GM21515 (cell line): ENCODE results near the gene OR6F1.
A peak's percentile ranks its signal among the peaks of the same experiment; 100 is the strongest.
"Not testable (repeated sequence)": the region's sequence is repeated elsewhere in the genome, so short reads cannot be mapped to it uniquely, and the experiment has no call there.

Experiments used
- ATAC-seq: cut with Tn5 transposase; IDR thresholded peaks from one replicate; pipeline ENCODE4 v1.9.1; 2021; ENCODE audit not compliant: unreplicated experiment

Gene OR6F1

GRCh38 chr1:247716546-247716945 lies at the start of gene OR6F1:
OR6F1 (minus strand) TSS chr1:247716646; CDS start chr1:247712755, 3,891 bp downstream.
- ATAC-seq, result no peak

GRCh38 chr1:247760456-247760855 lies 44.0 kb upstream of the OR6F1 start, which contains the start of gene OR1C1:
OR1C1 (minus strand) TSS chr1:247760556; CDS start chr1:247758406, 2,150 bp downstream.
- ATAC-seq, result no peak

GRCh38 chr1:247754311-247754710 lies 37.9 kb upstream of the OR6F1 start:
- not testable (repeated sequence) for ATAC-seq

- ATAC-seq, result no peak
These were observed 33.4 kb upstream of the OR6F1 start for GRCh38 chr1:247749870-247750269.

DNA sequence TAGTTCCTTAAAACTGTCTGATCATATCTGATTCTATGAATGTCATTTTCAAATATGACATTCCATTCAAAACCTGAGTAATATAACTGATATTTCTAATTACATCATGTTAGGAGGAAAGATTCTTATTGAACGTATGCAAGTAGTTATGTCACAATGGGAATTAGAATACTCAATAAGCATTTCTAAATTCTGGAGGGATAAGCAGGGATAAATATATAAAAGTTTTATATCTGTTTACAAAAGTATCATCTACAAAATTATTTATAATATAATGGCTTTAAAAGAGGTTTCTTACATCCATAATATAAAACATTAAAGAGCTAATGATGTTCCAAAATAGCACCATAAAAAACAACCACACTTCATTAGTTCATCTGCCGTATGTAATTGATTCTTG lies 31.6 kb upstream of the OR6F1 start, which contains the start of gene OR14A2:
Gene OR14A2, minus strand, starts transcription at position 101 of the 400 bp plus-strand sequence.
- no peak for ATAC-seq

DNA sequence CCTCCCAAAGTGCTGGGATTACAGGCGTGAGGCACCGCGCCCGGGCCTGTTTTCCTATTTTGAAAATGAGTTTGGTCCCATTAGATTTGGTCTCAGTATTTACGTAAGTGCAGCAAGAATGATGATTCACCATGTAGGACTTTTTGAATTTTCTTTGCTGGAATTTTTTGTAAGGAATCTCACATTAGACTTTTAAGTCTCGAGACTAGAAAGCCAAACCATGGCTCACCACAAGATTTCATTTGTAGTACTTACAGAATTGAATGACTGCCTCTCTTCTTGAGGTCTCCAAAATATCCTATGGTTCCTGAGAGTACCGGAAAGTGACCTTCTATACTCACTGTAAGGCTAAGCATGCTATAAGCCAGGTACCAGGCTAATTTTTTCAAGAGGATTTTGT lies 31.2 kb upstream of the OR6F1 start:
- no peak for ATAC-seq

DNA sequence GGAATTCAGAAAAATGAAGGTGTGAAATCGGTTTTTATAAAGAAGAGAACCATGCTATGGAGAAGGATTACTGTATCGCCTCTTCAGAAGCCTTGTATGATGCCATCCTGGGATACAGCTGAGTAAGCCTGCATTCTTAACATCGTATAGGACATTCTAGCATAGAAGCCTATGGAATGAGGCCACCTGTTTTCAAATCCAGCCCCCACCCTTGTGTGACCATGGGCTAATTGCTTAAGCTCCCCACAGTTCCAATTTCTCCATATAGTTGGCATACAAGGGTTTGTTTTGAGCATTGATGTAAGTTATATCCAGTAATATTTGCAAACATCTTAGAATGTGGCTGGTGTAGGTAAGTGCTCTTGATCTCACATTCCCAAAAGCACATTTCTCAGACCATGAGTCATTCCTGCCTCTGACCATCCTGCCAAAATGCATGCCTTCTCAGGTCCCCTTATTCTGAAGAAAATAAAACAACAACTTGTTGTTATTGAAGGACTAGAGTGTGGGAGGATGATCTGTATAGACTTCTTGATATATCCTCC lies 30.0 kb upstream of the OR6F1 start:
- ATAC-seq, result no peak

GRCh38 chr1:247742215-247742760 lies 25.8 kb upstream of the OR6F1 start:
- ATAC-seq, result not testable (repeated sequence)

GRCh38 chr1:247741756-247742155 lies 25.3 kb upstream of the OR6F1 start:
- no peak for ATAC-seq

- ATAC-seq, result no peak
These were observed 24.3 kb upstream of the OR6F1 start for GRCh38 chr1:247740721-247741120.

- ATAC-seq, result no peak
These were observed 21.9 kb upstream of the OR6F1 start, which contains the start of gene OR14K1 for GRCh38 chr1:247738315-247738714. OR14K1 (plus strand) TSS chr1:247738615; CDS start chr1:247738615, 0 bp downstream.

DNA sequence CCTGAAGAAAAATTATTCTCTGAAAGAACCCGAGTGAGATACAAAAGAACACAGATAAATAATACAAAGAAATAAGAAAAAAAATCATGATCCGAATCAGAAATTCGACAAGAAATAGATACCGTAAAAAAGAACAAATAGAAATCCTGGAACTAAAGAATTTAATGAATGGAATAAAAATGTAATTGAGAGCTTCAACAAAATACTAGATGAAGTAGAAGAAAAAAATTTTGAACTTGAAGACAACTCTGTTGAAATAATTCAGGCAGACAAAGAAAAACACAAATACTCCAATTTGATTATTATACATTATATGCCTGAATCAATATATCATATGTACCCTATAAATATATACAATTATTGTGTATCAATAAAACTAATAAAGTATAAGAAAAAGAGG lies 4.8 kb upstream of the OR6F1 start:
- ATAC-seq, result no peak

DNA sequence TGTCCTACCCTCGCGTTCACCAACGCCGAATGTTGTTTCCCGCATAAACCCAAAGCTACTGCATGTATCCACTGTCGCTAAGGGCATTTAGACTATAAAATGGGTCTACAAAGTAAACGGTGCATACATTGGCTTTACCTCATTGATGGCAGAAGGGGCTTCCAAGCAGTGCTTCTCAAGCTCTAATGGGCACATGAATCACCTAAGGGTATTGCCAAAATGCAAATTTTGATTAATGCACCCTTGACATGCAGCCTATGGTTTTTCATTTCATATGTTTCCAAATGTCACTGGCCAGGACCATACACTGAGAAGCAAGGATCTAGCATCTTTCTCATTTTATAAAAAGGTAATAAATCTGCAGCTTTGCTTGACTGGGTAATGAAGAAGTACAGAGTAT lies 2.7 kb downstream of the OR6F1 start:
- no peak for ATAC-seq

DNA sequence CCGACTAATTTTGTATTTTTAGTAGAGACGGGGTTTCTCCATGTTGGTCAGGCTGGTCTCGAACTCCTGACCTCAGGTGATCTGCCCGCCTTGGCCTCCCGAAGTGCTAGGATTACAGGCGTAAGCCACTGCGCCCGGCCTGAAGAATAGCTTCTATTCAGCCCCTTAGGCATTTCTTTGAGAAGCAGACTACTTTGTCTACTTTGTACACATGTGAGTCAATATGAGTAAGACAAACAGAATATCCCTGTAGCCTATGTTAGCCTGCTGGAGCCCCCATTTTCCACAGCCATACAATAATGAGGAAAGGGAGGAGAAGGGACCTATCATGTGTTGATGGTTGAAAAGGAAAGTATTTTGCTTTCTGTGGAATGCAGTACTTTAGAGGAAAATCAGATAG lies 5.8 kb downstream of the OR6F1 start:
- ATAC-seq, result not testable (repeated sequence)

GRCh38 chr1:247701338-247701737 lies 15.1 kb downstream of the OR6F1 start:
- no peak for ATAC-seq

DNA sequence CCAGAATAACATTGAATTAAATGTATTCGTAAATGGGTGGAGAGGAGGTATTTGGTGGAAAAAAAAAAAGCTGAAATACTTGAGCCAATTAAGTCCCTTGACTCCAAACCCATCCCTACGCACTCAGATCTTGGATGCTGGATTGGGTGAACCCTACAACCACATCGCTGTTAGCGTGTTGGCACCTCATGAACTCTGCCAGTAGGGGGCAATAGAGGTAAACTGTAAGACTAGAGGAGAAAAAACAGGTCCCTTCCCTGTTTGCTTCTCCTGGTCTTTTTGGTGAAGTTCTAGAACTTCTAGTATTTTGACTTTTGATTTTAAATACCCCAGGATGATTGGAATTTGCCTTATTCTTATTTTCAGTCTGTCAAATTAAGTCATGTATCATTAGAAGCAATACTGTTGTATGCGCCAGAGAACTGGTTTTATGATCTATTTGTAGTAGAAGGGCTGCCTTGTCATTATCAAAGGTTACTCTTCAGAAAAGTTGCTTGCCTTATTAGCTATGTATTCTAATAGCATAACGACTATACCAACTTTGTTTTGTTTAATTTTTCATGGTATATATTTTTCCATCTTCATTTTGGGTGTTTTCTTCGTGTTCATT lies 35.1 kb downstream of the OR6F1 start:
- ATAC-seq, result peak; percentile 96

GRCh38 chr1:247680171-247680570 lies 36.3 kb downstream of the OR6F1 start:
- ATAC-seq, result no peak

GRCh38 chr1:247679639-247680038 lies 36.8 kb downstream of the OR6F1 start, which contains the start of gene OR13G1:
OR13G1 (minus strand) TSS chr1:247679739; CDS start chr1:247673041, 6,698 bp downstream.
- no peak for ATAC-seq

GRCh38 chr1:247669225-247669624 lies 47.2 kb downstream of the OR6F1 start:
- ATAC-seq, result no peak
